ENCODE measurements around the gene FAM124A.

- no peak for TF ChIP-seq POLR2A (IDR thresholded peaks at IDR 0.05)
- TF ChIP-seq, protein P1, sequence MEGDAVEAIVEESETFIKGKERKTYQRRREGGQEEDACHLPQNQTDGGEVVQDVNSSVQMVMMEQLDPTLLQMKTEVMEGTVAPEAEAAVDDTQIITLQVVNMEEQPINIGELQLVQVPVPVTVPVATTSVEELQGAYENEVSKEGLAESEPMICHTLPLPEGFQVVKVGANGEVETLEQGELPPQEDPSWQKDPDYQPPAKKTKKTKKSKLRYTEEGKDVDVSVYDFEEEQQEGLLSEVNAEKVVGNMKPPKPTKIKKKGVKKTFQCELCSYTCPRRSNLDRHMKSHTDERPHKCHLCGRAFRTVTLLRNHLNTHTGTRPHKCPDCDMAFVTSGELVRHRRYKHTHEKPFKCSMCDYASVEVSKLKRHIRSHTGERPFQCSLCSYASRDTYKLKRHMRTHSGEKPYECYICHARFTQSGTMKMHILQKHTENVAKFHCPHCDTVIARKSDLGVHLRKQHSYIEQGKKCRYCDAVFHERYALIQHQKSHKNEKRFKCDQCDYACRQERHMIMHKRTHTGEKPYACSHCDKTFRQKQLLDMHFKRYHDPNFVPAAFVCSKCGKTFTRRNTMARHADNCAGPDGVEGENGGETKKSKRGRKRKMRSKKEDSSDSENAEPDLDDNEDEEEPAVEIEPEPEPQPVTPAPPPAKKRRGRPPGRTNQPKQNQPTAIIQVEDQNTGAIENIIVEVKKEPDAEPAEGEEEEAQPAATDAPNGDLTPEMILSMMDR (IDR thresholded peaks at IDR 0.05), result no peak
Measured at GRCh38 chr13:51305271-51305967, 83.2 kb downstream of the FAM124A start.
